Neural progenitor cell (in vitro differentiated cells): Measurements from ENCODE around the gene MAB21L4. TPM values are rescaled to one million over a fixed set of nuclear protein-coding genes. Genes with fewer than 3 reads are reported as not detected.

Source experiments
- DNase-seq: peaks from one replicate; pipeline ENCODE4 v3.0.0-alpha.2; 2016; ENCODE audit warnings: low spot score
- H2AFZ ChIP-seq: fragments of 200-600 bp; sonication (generic); replicated peaks from 2 replicates; pipeline ENCODE4 v1.6.1; 2016; ENCODE audit warnings: antibody characterized with exemption
- H3F3A ChIP-seq: fragments of 200-600 bp; sonication (generic); 2 replicates; pipeline ENCODE4 v1.6.1; 2016; ENCODE audit warnings: antibody characterized with exemption, low read depth
- H3K27ac ChIP-seq: fragments of 200-600 bp; sonication (generic); 2 replicates; pipeline ENCODE4 v1.5.1; 2016; ENCODE audit warnings: mild to moderate bottlenecking
- H3K27me3 ChIP-seq: fragments of 200-600 bp; sonication (generic); 2 replicates; pipeline ENCODE4 v1.6.1; 2016; ENCODE audit warnings: mild to moderate bottlenecking, moderate library complexity
- H3K36me3 ChIP-seq: fragments of 200-600 bp; sonication (generic); 2 replicates; pipeline ENCODE4 v1.5.1; 2016
- H3K4me1 ChIP-seq: fragments of 200-600 bp; sonication (generic); 2 replicates; pipeline ENCODE4 v1.6.1; 2016; ENCODE audit warnings: mixed run types
- H3K4me2 ChIP-seq: fragments of 200-600 bp; sonication (generic); 2 replicates; pipeline ENCODE4 v1.6.1; 2016
- H3K4me3 ChIP-seq: fragments of 200-600 bp; sonication (generic); 2 replicates; pipeline ENCODE4 v1.5.1; 2016
- H3K79me2 ChIP-seq: fragments of 200-600 bp; sonication (generic); 2 replicates; pipeline ENCODE4 v1.6.1; 2016; ENCODE audit warnings: low read depth
- H3K9ac ChIP-seq: fragments of 200-600 bp; sonication (generic); 2 replicates; pipeline ENCODE4 v1.6.1; 2016
- H3K9me3 ChIP-seq: fragments of 200-600 bp; sonication (generic); 2 replicates; pipeline ENCODE4 v1.5.1; 2016; ENCODE audit warnings: low read depth
- H4K20me1 ChIP-seq: fragments of 200-600 bp; sonication (generic); 2 replicates; pipeline ENCODE4 v1.6.1; 2016; ENCODE audit warnings: low read depth
- H3K27ac Mint-ChIP-seq: 3 replicates; pipeline ENCODE4 v1.8.0; 2021; ENCODE audit warnings: mixed read lengths
- H3K27me3 Mint-ChIP-seq: 2 replicates; pipeline ENCODE4 v1.8.0; 2022; ENCODE audit warnings: low read depth, mild to moderate bottlenecking, inconsistent platforms, moderate library complexity, mixed read lengths; ENCODE audit not compliant: insufficient read depth
- H3K36me3 Mint-ChIP-seq: 3 replicates; pipeline ENCODE4 v1.8.0; 2021; ENCODE audit warnings: mixed read lengths
- H3K4me1 Mint-ChIP-seq: 3 replicates; pipeline ENCODE4 v1.8.0; 2021; ENCODE audit warnings: mixed read lengths
- H3K4me3 Mint-ChIP-seq: 3 replicates; pipeline ENCODE4 v1.8.0; 2021; ENCODE audit warnings: mild to moderate bottlenecking, moderate library complexity, mixed read lengths
- H3K9me3 Mint-ChIP-seq: 3 replicates; pipeline ENCODE4 v1.8.0; 2020; ENCODE audit warnings: mixed read lengths
- CTCF ChIP-seq: fragments of 200-600 bp; sonication (generic); IDR thresholded peaks from 2 replicates; pipeline ENCODE4 v1.5.1; 2017; ENCODE audit warnings: antibody characterized with exemption, mild to moderate bottlenecking
- EZH2 ChIP-seq: fragments of 200-600 bp; sonication (generic); IDR thresholded peaks from 2 replicates; pipeline ENCODE4 v1.6.1; 2017; ENCODE audit warnings: antibody characterized with exemption, mild to moderate bottlenecking, moderate library complexity
- EZH2phosphoT487 ChIP-seq: fragments of 200-600 bp; sonication (generic); IDR thresholded peaks from 2 replicates; pipeline ENCODE4 v1.6.1; 2017; ENCODE audit warnings: antibody characterized with exemption
- total RNA-seq: library from RNA; depleted of rRNA; stranded (reverse); fragments of >200 nt; gene quantifications from 2 replicates; pipeline ENCODE4 v1.2.3, GENCODE V29; 2015; ENCODE audit warnings: low replicate concordance

Gene MAB21L4
- total RNA-seq, 1 donor from 2014 or later: not detected

- peaks cover 12% of the 10 kb centered on the region for H3K9me3 Mint-ChIP-seq
- H3K36me3 ChIP-seq: no peaks in the 10 kb centered on the region
- no peak overlapping the region for H3K4me3 Mint-ChIP-seq
- H3K79me2 ChIP-seq: no peaks in the 10 kb centered on the region
- no peaks in the 10 kb centered on the region for H3K27me3 ChIP-seq
- no peak overlapping the region for H3K27ac ChIP-seq
- H2AFZ ChIP-seq: no peak overlapping the region
- H3K4me1 ChIP-seq: no peaks in the 10 kb centered on the region
- no peak for TF ChIP-seq EZH2
- no peak for TF ChIP-seq CTCF
- TF ChIP-seq EZH2phosphoT487: no peak
- no peak overlapping the region for H3K4me2 ChIP-seq
- peaks cover 7% of the 10 kb centered on the region for H3K27me3 Mint-ChIP-seq
- H3F3A ChIP-seq: no peaks in the 10 kb centered on the region
- no peaks in the 10 kb centered on the region for H4K20me1 ChIP-seq
- no peak overlapping the region for H3K27ac Mint-ChIP-seq
- no peaks in the 10 kb centered on the region for H3K9me3 ChIP-seq
- no peaks in the 10 kb centered on the region for H3K36me3 Mint-ChIP-seq
- no peak overlapping the region for H3K9ac ChIP-seq
- no peak for DNase-seq
- H3K4me3 ChIP-seq: no peak overlapping the region
- H3K4me1 Mint-ChIP-seq: no peaks in the 10 kb centered on the region
Measured at GRCh38 chr2:240858321-240858720, 37.6 kb downstream of the MAB21L4 start.

- Histone ChIP-seq H2AFZ (no peak overlapping the region), H3K36me3 (no peaks in the 10 kb centered on the region), H3F3A (peaks cover 3% of the 10 kb centered on the region), H3K9ac (no peak overlapping the region), H3K4me3 (no peak overlapping the region), H3K27me3 (no peaks in the 10 kb centered on the region), H3K9me3 (no peaks in the 10 kb centered on the region), H3K4me2 (no peak overlapping the region), H3K4me1 (peaks cover 3% of the 10 kb centered on the region), H3K27ac (no peak overlapping the region), H3K79me2 (no peaks in the 10 kb centered on the region), H4K20me1 (no peaks in the 10 kb centered on the region)
- H3K4me1 Mint-ChIP-seq: peaks cover 1% of the 10 kb centered on the region
- TF ChIP-seq EZH2 (no peak), CTCF (no peak), EZH2phosphoT487 (no peak)
- H3K9me3 Mint-ChIP-seq: peaks cover 12% of the 10 kb centered on the region
- peak overlapping the region; percentile 76 for H3K27ac Mint-ChIP-seq
- peak overlapping the region; percentile 33 for H3K4me3 Mint-ChIP-seq
- peaks cover 7% of the 10 kb centered on the region for H3K27me3 Mint-ChIP-seq
- DNase-seq: no peak
- H3K36me3 Mint-ChIP-seq: no peaks in the 10 kb centered on the region
Measured at GRCh38 chr2:240857039-240858008, 38.6 kb downstream of the MAB21L4 start.

GRCh38 chr2:240856151-240856980 is 39.6 kb downstream of the MAB21L4 start:
- no peak overlapping the region for H3K9ac ChIP-seq
- peaks cover 7% of the 10 kb centered on the region for H3K27me3 Mint-ChIP-seq
- no peaks in the 10 kb centered on the region for H3K27me3 ChIP-seq
- H3K79me2 ChIP-seq: no peaks in the 10 kb centered on the region
- H3K4me1 ChIP-seq: peaks cover 12% of the 10 kb centered on the region
- H3K36me3 ChIP-seq: no peaks in the 10 kb centered on the region
- H4K20me1 ChIP-seq: no peaks in the 10 kb centered on the region
- no peak overlapping the region for H3K4me3 ChIP-seq
- no peak overlapping the region for H3K4me3 Mint-ChIP-seq
- H2AFZ ChIP-seq: no peak overlapping the region
- no peak overlapping the region for H3K27ac Mint-ChIP-seq
- no peak overlapping the region for H3K27ac ChIP-seq
- H3K4me1 Mint-ChIP-seq: peaks cover 10% of the 10 kb centered on the region
- H3K4me2 ChIP-seq: no peak overlapping the region
- peaks cover 12% of the 10 kb centered on the region for H3K9me3 Mint-ChIP-seq
- peaks cover 13% of the 10 kb centered on the region for H3F3A ChIP-seq
- H3K36me3 Mint-ChIP-seq: no peaks in the 10 kb centered on the region
- no peaks in the 10 kb centered on the region for H3K9me3 ChIP-seq
- peak; percentile 46 for DNase-seq
- TF ChIP-seq EZH2phosphoT487 (no peak), CTCF (peak; percentile 46)
